HG03432 (cell line): ENCODE results near the gene SLC7A4.
"Not testable (repeated sequence)": the region's sequence is repeated elsewhere in the genome, so short reads cannot be mapped to it uniquely, and the experiment has no call there.

Experiments used
- ATAC-seq: cut with Tn5 transposase; IDR thresholded peaks from one replicate; pipeline ENCODE4 v1.9.1; 2021; ENCODE audit warnings: mild to moderate bottlenecking, moderate library complexity; ENCODE audit not compliant: unreplicated experiment

The SLC7A4 gene, protein sequence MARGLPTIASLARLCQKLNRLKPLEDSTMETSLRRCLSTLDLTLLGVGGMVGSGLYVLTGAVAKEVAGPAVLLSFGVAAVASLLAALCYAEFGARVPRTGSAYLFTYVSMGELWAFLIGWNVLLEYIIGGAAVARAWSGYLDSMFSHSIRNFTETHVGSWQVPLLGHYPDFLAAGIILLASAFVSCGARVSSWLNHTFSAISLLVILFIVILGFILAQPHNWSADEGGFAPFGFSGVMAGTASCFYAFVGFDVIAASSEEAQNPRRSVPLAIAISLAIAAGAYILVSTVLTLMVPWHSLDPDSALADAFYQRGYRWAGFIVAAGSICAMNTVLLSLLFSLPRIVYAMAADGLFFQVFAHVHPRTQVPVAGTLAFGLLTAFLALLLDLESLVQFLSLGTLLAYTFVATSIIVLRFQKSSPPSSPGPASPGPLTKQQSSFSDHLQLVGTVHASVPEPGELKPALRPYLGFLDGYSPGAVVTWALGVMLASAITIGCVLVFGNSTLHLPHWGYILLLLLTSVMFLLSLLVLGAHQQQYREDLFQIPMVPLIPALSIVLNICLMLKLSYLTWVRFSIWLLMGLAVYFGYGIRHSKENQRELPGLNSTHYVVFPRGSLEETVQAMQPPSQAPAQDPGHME

DNA sequence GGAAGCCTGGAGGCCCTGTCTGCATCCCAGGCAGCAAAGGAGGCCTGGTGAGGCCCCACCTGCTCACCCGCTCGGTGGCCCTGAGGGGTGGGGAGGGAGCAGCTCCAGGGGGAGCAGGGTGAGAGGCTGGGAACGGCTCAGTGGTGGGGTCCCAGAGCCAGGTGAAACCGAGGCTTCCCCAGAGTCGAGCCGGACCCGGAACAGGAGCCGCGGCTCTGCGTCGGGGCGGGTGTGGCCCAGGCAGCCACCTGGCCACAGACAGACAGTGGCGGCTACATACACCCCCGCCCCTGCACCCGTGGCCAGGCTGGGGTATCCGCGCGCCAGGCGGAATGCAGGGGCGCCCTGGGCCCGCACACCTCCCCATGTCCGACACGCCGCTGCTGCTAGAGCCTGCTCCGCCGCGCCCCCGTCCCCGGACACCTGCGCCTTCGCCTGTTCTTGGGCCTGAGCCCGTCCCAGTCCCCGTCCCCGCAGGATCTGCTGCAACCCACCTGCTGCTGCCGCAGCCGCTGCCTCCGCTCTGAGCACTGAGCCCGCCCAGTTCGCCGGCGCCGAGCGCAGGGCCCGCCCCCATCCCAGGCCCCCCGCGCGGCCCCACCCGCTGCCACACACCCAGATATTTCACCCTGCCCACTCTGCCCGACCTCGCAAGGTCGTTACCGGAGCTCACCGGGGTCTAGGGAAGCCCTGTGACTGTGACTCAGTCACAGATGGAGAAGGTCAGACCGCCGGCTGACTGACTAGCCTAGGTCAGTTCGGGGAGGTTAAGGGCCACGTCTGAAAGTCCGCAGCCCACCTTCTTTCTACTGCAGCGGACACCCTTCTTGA, at the start of gene SLC7A4:
TSS of gene SLC7A4 (minus strand) at position 525 of the 831 bp plus-strand sequence. CDS start 749 bp downstream, outside the sequence.
- no peak for ATAC-seq

DNA sequence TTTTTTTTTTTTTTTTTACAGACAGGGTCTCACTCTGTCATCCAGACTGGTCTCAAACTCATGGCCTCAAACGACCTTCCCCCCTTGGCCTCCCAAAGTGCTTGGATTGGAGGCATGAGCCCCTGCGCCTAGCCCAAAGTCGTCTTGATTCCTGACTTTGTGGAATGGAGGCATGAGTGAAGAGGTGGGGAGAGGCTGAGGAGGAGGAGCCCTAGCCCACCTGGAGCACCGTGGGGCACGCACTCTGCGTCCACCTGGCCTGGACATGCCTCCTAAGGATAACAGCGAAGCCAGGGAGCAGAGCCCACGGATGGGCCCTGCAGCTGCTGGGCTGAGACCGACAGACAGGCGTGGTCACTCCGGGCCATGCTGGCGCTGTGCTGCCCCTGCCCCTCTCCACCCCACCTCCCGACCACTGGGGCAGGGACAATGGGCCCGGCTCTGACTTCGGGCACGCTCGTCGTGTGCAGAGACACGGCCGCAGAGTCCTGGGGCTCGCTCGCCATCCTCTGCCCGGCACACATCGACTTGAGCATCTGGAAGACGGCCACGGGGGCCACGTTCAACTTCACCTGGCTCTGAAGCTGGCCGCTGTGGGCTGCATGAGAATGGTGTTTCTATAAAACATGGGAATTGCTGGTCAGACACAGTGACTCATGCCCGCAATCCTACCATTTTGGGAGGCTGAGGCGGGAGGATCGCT, 48.2 kb upstream of the SLC7A4 start:
- no peak for ATAC-seq

DNA sequence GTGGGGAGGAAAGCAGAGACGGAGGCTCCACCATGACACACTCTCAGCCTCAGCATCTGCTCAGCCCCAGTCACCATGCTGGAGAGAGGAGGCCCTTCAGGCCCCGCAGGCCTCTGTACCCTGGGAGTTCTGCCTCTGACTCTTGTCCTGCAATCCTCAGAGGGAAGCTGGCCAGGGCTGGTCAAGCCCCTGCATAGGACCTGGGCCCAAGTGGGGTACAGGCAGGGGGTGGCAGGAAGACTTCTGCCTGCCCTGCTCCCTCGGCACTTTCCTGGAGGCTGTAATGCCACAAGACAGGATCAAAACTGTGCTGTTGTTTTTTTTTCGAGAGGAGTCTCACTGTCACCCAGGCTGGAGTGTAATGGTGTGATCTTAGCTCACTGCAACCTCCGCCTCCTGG, 47.1 kb upstream of the SLC7A4 start:
- ATAC-seq: no peak

DNA sequence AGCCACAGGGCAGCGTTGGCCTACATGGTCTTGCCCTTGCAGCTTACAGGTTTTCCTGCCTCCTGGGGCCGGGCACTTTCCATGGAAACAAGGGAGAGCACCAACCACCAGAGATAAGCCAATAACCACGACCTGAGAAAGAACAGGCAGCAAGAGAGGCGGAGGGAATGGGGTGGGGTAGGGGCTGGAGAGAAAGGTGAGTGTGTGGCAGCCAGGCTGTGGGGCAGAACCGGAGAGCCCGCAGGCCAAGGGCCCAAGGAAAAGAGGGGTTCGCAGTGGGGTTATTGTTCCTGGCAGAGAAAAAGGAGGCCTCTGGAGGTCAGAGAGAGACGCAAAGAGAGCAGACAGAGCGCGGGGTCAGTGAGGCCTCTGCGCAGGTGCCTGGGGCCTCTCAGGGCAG, 46.6 kb upstream of the SLC7A4 start:
- no peak for ATAC-seq

DNA sequence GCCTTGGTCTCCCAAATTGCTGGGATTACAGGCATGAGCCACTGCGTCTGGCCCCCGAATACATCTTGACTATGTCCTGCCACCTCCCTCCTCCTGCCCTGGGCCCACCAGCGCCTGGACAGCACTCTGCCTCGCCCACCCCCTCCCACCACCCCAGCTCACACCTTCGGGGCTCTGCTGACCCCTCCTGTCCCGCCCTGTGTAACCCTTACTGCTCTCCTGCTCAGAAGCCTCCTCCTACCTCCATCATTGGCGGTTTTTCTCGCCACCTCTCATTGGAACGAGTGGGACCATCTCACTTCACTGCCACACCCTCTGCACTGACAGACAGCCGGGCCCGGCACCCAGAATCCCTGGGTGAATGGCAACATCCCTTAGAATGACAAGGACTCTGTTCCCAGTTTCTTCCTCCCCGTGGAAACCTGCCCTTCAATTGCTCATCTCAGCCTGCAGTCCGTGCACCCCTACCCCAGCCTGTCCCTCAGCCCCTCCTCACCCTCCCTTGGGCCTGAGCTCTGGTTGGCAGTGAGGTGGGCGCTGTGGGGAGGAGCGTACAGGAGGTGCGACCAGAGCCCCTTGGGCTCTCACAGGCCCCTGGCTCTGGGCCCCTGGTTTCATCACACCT, 45.6 kb upstream of the SLC7A4 start:
- ATAC-seq: no peak

DNA sequence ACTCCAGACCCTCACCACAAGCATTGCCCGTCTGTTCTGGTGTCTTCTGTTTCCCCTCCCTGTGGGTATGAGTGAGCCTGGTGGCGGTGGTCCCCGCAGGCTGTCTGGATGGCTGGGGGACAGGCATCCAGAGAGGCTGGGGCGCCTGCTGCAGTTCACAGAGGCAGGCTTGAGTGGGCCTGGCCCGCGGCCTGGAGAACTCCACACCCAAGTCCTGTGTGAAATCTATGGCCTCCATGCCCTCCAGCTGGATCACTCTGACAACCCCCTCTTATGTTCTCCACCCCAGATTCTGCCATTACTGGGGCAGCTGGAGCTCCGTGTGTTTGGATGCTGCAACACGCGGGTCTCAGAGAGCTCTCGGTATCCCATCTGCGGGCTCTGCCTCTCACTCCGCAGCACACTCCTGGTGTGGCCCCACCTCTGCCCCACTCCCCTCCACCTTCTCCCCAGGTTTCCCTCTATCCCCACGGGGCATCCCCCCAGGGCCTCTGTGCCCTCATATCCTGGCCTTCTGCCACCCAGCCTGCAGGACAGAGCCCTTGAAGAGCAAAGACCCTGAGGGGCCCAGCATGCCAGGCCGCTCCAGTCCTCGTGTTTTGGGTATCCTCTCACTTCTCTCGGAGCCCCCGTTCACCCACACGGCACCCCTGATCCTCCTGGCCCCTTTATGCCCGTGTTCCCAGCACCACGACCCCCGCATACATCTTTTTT, 44.7 kb upstream of the SLC7A4 start:
- no peak for ATAC-seq

DNA sequence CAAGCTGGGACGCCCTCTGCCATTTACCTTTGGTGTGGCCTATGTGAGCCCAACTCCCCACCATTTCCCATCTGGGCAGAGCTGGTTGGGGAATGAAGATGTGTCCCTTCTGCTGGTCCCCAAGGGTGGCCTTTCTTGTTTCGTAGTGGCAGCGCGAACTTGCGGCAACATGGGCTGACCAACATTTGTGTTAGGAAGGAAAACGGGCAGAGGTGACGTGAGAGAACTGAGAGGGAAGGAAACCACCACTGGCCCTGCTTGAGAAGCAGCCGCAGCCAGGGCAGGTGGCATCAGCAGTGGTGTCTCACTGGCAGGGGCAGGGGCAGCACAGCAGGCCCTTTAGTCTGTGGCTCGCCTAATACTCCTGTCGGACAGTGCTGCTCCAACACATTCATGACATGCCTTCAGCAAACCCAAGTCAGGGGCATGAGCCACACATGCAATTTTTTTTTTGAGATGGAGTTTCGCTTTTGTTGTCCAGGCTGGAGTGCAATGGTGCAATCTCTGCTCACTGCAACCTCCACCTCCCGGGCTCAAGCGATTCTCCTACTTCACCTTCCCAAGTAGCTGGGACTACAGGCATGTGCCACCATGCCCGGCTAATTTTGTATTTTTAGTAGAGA, 43.3 kb upstream of the SLC7A4 start:
- no peak for ATAC-seq

DNA sequence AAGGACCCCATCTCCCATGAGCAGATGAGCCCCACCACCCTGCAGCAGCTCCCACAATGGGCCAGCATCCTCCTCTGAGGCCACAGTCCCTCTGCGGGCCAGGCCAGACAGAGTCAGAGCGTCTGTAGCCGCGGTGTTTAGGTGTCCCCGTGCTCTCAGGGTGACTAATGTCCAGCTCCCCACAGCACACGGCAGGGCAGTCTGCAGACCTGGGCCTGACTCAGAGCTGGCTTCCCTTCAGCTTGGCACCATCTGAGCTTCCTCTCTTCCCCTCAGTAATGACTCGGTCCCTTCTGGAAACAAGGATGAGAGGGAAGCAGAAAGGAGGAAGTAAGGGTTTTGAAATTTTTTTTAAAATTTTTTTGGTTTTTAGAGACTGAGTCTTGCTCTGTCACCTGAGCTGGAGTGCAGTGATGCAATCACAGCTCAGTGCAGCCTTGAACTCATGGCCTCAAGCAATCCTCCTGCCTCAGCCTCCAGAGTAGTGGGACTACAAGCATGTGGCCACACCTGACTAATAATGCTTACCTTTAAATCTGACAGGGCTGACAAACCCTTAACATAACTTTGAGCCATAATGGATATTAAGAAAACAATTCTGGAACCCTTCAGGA, 41.8 kb upstream of the SLC7A4 start:
- ATAC-seq: no peak

DNA sequence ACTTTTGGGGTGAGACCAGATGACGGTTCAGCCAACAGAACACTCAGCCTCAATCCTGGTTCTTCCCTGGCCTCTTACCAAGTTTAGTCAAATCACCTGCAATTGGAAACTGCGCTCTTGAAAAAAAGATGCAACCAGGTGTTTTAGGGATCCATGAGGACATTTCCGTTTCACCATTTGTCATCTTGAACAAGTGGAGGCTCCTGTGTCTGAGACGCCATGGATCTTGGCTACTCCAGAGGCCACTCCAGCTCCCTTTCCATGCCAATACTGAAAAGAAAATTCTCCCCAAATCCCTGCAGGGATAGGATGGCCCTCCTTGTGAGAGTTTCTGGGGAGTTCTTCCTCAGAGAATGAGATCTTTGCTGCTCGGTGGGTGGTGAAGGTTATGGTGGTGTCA, 41.1 kb upstream of the SLC7A4 start:
- ATAC-seq: no peak

DNA sequence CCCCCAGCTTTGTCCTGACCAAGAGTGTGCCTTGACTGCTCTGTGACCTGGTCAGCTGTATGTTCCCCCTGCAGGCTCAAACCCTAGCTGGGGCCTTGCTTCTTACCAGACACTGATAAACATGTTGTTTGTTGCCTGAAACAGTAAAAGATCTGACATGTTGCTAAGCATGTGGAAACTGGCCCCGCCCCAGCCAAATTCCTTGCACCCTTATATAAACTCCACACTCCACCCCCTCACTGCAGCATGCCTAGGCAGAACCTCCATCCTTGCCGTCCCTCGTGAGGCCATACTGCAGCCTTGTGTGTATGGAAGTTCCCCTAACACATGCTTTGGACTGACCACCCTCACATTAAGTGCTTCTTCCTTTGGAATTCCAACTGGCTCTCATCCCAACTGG, 40.7 kb upstream of the SLC7A4 start:
- no peak for ATAC-seq

DNA sequence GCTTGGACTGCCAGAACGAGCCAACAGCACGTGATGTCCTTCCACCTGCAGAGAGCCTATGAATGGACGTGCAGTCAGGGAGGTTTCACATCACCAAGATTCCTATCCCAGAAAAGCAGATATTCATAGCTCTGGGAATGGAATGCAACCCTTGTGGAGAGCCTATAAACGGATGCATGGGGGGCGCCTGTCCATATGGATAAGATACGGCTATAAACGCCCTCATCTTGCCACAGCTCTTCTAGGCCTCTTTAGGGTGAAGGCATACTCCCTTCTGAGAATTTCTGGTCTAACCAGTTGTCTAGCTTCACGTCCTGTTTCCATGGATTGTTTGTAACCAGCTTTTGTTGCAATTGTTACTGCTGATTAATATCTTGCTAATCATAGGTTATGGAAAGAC, 39.4 kb upstream of the SLC7A4 start:
- ATAC-seq: not testable (repeated sequence)

DNA sequence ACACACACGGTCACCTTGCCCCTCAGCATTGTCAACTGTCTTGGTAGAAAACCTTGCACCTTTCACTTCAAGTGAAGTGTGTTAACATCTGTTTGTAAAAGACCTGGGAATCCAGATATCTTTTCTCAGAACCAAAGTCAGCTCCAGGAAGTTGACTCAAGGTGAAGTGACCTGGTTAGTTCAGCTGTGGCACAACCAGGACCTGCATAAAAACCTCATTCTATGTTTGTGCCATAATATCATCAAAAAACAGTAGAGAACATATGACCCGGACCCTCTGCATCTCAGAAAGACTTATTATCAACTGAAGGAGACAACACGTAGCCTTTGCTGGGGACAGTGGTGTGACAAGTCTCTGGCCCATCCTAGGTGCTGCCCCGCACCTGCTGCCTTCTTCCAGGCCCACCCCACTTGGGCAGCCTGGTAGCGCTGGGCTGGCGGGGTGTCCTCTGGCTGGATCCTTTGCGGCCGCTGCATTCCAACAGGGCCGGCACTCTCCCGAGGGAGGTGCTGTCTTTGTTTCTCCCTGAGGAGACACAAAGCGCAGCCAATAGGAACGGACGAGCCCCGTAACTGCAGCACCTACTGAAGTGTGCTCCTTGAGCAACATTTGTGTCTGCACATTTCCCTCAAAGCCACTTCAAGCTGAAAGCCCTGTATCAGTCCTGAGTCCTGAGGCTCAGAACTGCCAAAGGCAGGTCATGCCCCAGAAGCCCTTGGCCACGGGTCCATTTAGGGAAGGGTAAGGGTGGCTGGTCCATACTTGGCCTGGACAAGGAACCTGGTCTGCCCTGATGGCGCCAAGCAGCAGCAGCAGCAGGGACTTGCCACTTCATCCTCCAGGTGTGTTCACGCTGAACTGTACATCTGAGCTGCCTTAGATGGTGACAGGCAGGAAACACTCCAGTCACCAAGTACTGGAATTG, 38.6 kb upstream of the SLC7A4 start:
- no peak for ATAC-seq

DNA sequence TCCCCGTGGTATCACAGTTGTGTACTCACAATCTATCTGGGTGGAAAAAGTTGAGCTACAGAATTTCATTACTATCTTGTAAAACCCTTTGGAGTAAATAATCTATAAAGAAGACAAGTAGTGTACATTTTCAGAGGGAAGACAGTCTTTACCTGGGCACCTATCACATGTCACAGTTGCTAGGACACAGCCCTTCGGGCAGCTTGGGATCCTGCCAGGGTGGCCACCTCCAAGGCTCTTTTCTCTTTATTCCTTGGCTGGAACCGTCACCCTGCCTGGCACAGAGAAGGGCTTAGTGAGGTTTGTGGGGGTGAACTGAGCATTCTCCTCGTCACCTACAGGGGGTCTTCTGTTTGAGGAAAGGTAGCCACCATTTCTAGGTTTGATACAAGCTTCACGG, 37.0 kb upstream of the SLC7A4 start:
- ATAC-seq: no peak

DNA sequence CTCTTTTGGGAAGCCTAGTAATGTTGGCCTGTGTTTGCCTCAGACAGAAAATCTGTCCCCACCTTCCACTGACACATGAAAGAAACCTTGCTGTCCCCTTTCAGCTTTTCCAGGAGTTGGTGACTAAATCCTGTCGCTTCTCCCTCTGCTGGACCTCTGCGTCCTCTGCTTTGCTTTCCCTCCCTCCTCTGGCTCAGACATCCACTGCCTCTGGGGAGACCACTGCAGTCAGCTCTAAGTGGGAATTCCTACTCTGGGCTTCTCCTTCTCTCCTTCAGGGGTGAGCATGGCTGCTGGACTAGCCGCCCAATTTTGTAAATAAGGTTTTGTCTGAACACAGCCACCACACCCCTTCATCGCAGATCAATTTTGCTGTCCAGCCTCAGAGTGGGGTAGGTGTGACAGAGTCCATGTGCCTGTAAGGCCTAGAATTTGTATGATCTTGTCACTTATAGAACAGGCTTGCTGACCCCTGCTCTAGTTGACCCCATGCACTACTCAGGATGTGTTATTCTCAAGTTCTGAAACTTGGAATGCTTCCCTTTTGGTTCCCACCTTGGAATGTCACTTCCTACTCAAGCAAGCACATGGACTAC, 36.4 kb upstream of the SLC7A4 start:
- no peak for ATAC-seq

DNA sequence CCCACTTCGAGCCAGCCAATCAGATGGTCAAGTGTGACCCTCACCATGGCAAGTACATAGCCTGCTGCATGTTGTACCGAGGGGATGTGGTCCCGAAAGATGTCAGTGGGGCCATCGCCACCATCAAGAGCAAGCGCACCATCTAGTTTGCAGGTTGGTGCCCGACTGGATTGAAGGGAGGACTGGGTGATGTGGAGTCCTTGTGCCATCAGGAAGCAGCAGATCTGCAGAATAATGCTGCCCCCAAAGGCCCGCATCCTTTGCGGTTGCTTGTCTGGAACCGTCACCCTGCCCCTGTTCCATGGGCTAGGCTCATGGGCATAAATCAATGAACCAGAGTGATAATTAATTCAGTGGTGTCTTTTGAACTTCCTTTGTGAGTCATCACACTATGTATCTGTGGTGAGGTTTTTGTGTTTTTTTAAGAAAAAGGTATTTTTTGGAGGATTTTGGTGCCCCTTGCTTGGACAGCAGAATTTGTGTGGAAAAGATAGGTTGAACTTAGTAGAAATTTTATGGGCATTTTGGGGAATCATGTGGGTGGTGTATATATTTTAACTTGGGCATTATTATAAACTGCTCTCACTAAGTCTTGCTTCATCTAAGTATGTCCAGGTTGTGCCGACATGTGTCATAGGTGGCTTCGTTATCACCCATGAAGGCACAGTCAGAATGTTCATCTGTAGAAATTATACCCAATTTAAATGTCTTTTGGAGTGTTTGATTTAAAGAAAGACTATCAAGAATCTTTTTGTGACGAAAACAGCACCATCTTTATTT, 35.7 kb upstream of the SLC7A4 start:
- no peak for ATAC-seq

DNA sequence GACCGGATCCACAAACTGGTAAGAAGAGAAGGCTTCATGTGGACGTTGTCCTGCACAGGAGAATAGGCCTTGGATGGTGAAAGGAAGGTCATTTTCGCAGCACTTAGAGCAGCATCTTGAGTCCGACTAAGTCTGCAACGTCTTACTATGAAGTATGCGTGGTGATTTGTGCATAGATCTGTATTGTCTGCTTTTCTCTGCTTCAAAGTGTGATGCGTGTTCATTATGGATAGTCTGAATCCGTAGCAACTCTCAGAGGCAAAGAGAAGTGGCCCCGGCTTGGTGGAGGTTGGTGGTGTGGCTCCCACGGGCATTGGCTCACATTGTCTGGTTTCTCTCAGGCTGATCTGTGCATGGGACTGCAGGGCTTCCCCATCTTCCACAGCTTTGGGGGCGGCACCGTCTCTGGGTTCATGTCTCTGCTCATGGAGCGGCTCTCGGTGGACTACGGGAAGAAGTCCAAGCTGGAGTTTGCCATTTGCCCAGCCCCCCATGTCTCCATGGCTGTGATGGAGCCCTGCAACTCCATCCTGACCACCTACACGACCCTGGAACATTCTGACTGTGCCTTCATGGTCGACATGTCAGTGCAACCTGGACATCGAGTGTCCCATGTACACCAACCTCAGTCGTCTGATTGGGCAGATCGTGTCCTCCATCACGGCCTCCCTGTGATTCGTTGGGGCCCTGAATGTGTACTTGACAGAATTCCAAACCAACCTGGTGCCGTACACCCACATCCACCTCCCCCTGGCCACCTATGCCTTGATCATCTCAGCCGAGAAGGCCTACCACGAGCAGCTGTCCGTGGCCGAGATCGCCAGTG, 34.9 kb upstream of the SLC7A4 start:
- no peak for ATAC-seq
